ENCODE data around the gene SPAG9. TPM values are rescaled to one million over a fixed set of nuclear protein-coding genes. Genes with fewer than 3 reads are reported as not detected.

Gene SPAG9
- total RNA-seq, 1 experiment from 2014 or later, result 77.6 TPM

DNA sequence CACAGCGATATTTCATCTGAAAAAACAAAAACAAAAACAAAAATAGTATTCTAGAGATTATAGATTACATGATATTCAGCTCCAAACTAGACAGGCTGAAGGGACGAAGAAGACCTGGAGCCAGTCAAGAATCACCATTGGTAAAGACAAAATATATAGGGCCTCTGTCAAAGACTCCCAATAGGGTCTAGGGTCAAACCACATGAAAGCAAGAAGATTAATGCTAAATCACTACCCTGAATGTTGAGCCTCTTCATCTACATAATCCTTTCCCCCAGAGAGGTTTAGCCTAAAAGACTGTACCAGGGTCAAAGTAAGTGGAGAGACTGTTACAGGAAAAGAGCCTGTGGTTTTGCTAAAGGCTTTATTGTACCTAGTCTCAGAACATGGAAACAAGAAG, 21.9 kb upstream of the SPAG9 start (continued):
- no peak for TF ChIP-seq SP1 (IDR thresholded peaks at IDR 0.05; ENCODE audit: low read depth)
- no peak for TF ChIP-seq EZH2phosphoT487 (IDR thresholded peaks at IDR 0.05; ENCODE audit: borderline replicate concordance)
- TF ChIP-seq SRF (IDR thresholded peaks at IDR 0.05; ENCODE audit: low read depth), result no peak
- no peak for TF ChIP-seq YY1 (IDR thresholded peaks at IDR 0.05; ENCODE audit: extremely low read depth, insufficient replicate concordance, low read depth, low read length)
- TF ChIP-seq, protein P1, sequence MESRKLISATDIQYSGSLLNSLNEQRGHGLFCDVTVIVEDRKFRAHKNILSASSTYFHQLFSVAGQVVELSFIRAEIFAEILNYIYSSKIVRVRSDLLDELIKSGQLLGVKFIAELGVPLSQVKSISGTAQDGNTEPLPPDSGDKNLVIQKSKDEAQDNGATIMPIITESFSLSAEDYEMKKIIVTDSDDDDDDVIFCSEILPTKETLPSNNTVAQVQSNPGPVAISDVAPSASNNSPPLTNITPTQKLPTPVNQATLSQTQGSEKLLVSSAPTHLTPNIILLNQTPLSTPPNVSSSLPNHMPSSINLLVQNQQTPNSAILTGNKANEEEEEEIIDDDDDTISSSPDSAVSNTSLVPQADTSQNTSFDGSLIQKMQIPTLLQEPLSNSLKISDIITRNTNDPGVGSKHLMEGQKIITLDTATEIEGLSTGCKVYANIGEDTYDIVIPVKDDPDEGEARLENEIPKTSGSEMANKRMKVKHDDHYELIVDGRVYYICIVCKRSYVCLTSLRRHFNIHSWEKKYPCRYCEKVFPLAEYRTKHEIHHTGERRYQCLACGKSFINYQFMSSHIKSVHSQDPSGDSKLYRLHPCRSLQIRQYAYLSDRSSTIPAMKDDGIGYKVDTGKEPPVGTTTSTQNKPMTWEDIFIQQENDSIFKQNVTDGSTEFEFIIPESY (IDR thresholded peaks at IDR 0.05; ENCODE audit: extremely low read depth, insufficient replicate concordance, low read length), result no peak

DNA sequence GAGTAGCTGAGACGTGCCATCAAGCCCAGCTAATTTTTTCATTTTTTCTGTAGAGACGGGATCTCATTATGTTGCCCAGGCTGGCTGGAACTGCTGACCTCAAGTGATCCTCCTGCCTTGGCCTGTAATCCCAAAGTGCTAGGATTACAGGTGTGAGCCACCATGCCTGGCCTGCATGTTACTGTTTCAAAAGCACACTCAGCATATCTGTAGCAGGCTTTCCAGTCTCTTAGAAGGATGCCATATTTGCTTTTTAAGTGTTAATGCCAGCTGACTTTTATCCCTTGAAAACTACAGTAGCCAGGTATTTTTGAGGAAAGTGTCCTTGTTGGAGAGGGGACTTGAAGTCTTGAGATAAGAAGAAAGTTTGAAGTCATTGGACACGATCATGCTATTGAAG, 15.3 kb upstream of the SPAG9 start:
- no peaks in the 10 kb centered on the region for H3K9me2 ChIP-seq (ENCODE audit: insufficient read depth)
- ChIA-PET CTCF (interaction anchor here (1.9 kb wide), 1 partner anchor 17 kb away, joined by 7 read pairs; the partner anchor contains the start of gene NME1), RAD21 (ENCODE audit: low non-redundant PET in 1 of 2, low total read pairs in 2 of 2, uncharacterized antibody in 2 of 2, unreplicated experiment in 2 of 2) (no interaction called here), POLR2A (interaction anchor here (1.1 to 1.4 kb wide), 2 partner anchors 9 to 14 kb away, joined by 3 to 4 read pairs; no protein-coding TSS in a partner anchor)
- no peak for ATAC-seq
- no peak overlapping the region for H3K9ac ChIP-seq (ENCODE audit: low read length)
- no peak for DNase-seq (ENCODE audit: low read depth, low spot score)
- H4K20me1 ChIP-seq (ENCODE audit: insufficient read depth), result no peaks in the 10 kb centered on the region
- no peak overlapping the region for H2AFZ ChIP-seq (ENCODE audit: low read depth, low read length, poor library complexity, severe bottlenecking)
- H3K4me1 ChIP-seq (ENCODE audit: control insufficient read depth in 1 of 2, insufficient read depth in 2 of 2, low read length in 2 of 2), result peaks cover 6 to 16% of the 10 kb centered on the region in 2 experiments
- no peaks in the 10 kb centered on the region for H3K79me2 ChIP-seq (ENCODE audit: insufficient read depth, low read length)
- H3K4me3 ChIP-seq (replicated peaks in 1 of 2; ENCODE audit: low read depth in 1 of 2, low read length in 2 of 2), result no peak overlapping the region
- no peaks in the 10 kb centered on the region for H3K9me3 ChIP-seq (ENCODE audit: control insufficient read depth in 1 of 2, insufficient read depth in 1 of 2, low read depth in 1 of 2, low read length in 2 of 2)
- no peaks in the 10 kb centered on the region for H3K27me3 ChIP-seq (ENCODE audit: insufficient read depth, low read length)
- no peak for TF ChIP-seq CBX3 (IDR thresholded peaks at IDR 0.05; ENCODE audit: low read depth)
- TF ChIP-seq CEBPB (IDR thresholded peaks at IDR 0.05; ENCODE audit: low read depth), result no peak
- TF ChIP-seq TCF7L2 (IDR thresholded peaks at IDR 0.05; ENCODE audit: borderline replicate concordance, extremely low read depth, insufficient read depth, insufficient read length), result no peak
- TF ChIP-seq EGR1 (IDR thresholded peaks at IDR 0.05; ENCODE audit: low read depth), result no peak
- no peak for TF ChIP-seq RAD21 (IDR thresholded peaks at IDR 0.05; ENCODE audit: low read depth)
- TF ChIP-seq EZH2phosphoT487 (IDR thresholded peaks at IDR 0.05; ENCODE audit: borderline replicate concordance), result no peak
- no peak for TF ChIP-seq JUND (IDR thresholded peaks at IDR 0.05)
- no peak for TF ChIP-seq POLR2AphosphoS5 (IDR thresholded peaks at IDR 0.05; ENCODE audit: low read depth, low read length)
- TF ChIP-seq ZFX (IDR thresholded peaks at IDR 0.05), result no peak
- TF ChIP-seq SP1 (IDR thresholded peaks at IDR 0.05; ENCODE audit: low read depth), result no peak
- TF ChIP-seq SRF (IDR thresholded peaks at IDR 0.05; ENCODE audit: low read depth), result no peak
- TF ChIP-seq, protein P2, sequence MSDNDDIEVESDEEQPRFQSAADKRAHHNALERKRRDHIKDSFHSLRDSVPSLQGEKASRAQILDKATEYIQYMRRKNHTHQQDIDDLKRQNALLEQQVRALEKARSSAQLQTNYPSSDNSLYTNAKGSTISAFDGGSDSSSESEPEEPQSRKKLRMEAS (IDR thresholded peaks at IDR 0.05), result no peak
- no peak for TF ChIP-seq EZH2 (IDR thresholded peaks at IDR 0.05)
- no TSS peak for BruUV-seq (replicated peaks)
- H3K36me3 ChIP-seq (ENCODE audit: control insufficient read depth in 1 of 2, insufficient read depth in 2 of 2, low read length in 2 of 2), result no peaks in the 10 kb centered on the region
- intact Hi-C loops (cut with micrococcal nuclease), result no loop called here
- no peak overlapping the region for H3K27ac ChIP-seq (ENCODE audit: low read depth, low read length)
- no peak overlapping the region for H3K4me2 ChIP-seq (ENCODE audit: low read length)
